RWPE2 (cell line): ENCODE data around the gene KRTAP4-16.

Experiments used
- ATAC-seq: fragments of 200-7000 bp; cut with Tn5 transposase; 3 replicates; pipeline ENCODE4 v1.9.1; 2021; ENCODE audit warnings: low read depth
- DNase-seq: peaks from one replicate; pipeline ENCODE4 v3.0.0-alpha.2; 2020; ENCODE audit warnings: low spot score
- H3K27ac ChIP-seq: fragments of 450-650 bp; 2 replicates; pipeline ENCODE4 v1.5.1; 2017; ENCODE audit warnings: mild to moderate bottlenecking; ENCODE audit not compliant: poor library complexity, severe bottlenecking
- H3K27me3 ChIP-seq: fragments of 250-450 bp; sonication (Bioruptor Pico); 2 replicates; pipeline ENCODE4 v1.5.1; 2021; ENCODE audit warnings: mild to moderate bottlenecking, moderate library complexity; ENCODE audit not compliant: insufficient read depth, poor library complexity, severe bottlenecking
- H3K36me3 ChIP-seq: fragments of 250-450 bp; sonication (Bioruptor Pico); 2 replicates; pipeline ENCODE4 v1.5.1; 2020; ENCODE audit warnings: low read depth, mild to moderate bottlenecking, moderate library complexity
- H3K4me1 ChIP-seq: fragments of 250-450 bp; sonication (Bioruptor Pico); 2 replicates; pipeline ENCODE4 v1.5.1; 2021; ENCODE audit warnings: mild to moderate bottlenecking, moderate library complexity; ENCODE audit not compliant: insufficient read depth, poor library complexity, severe bottlenecking
- H3K4me3 ChIP-seq: fragments of 250-450 bp; sonication (Bioruptor Pico); 2 replicates; pipeline ENCODE4 v1.5.1; 2021; ENCODE audit warnings: mild to moderate bottlenecking, moderate library complexity; ENCODE audit not compliant: severe bottlenecking
- H3K9me3 ChIP-seq: fragments of 250-450 bp; sonication (Bioruptor Pico); 2 replicates; pipeline ENCODE4 v1.5.1; 2021; ENCODE audit warnings: mild to moderate bottlenecking, moderate library complexity; ENCODE audit not compliant: severe bottlenecking
- CTCF ChIP-seq: fragments of 450-650 bp; IDR thresholded peaks from one replicate; pipeline ENCODE4 v1.5.1; 2017; ENCODE audit warnings: mild to moderate bottlenecking, moderate library complexity; ENCODE audit not compliant: poor library complexity, severe bottlenecking

The KRTAP4-16 gene

GRCh38 chr17:41082626-41083025 lies 19.4 kb downstream of the KRTAP4-16 start:
- Histone ChIP-seq H3K4me1 (peaks cover 9% of the 10 kb centered on the region), H3K4me3 (no peak overlapping the region), H3K9me3 (no peaks in the 10 kb centered on the region), H3K27me3 (no peaks in the 10 kb centered on the region), H3K36me3 (no peaks in the 10 kb centered on the region), H3K27ac (peak overlapping the region; percentile 71)
- peak; percentile 70 for ATAC-seq
- no peak for DNase-seq
- no peak for TF ChIP-seq CTCF

GRCh38 chr17:41076788-41077187 lies 25.2 kb downstream of the KRTAP4-16 start:
- no peak for TF ChIP-seq CTCF
- H3K36me3 ChIP-seq = no peaks in the 10 kb centered on the region
- H3K4me1 ChIP-seq = no peaks in the 10 kb centered on the region
- DNase-seq = no peak
- no peaks in the 10 kb centered on the region for H3K9me3 ChIP-seq
- no peaks in the 10 kb centered on the region for H3K27me3 ChIP-seq
- ATAC-seq = no peak
- H3K27ac ChIP-seq = no peak overlapping the region
- H3K4me3 ChIP-seq = no peak overlapping the region

- no peaks in the 10 kb centered on the region for H3K9me3 ChIP-seq
- no peak for DNase-seq
- no peaks in the 10 kb centered on the region for H3K4me1 ChIP-seq
- no peak overlapping the region for H3K4me3 ChIP-seq
- no peaks in the 10 kb centered on the region for H3K27me3 ChIP-seq
- TF ChIP-seq CTCF = no peak
- no peak for ATAC-seq
- no peak overlapping the region for H3K27ac ChIP-seq
- no peaks in the 10 kb centered on the region for H3K36me3 ChIP-seq
Observed at GRCh38 chr17:41073676-41074075, 28.3 kb downstream of the KRTAP4-16 start.

GRCh38 chr17:41071606-41072360 lies 30.2 kb downstream of the KRTAP4-16 start:
- no peaks in the 10 kb centered on the region for H3K9me3 ChIP-seq
- H3K27ac ChIP-seq = no peak overlapping the region
- no peaks in the 10 kb centered on the region for H3K27me3 ChIP-seq
- ATAC-seq (no peak), DNase-seq (no peak)
- no peak overlapping the region for H3K4me3 ChIP-seq
- H3K4me1 ChIP-seq = no peaks in the 10 kb centered on the region
- TF ChIP-seq CTCF = no peak
- no peaks in the 10 kb centered on the region for H3K36me3 ChIP-seq

- no peak for TF ChIP-seq CTCF
- no peaks in the 10 kb centered on the region for H3K36me3 ChIP-seq
Observed at GRCh38 chr17:41069031-41069430, 33.0 kb downstream of the KRTAP4-16 start.

More at GRCh38 chr17:41069031-41069430, 33.0 kb downstream of the KRTAP4-16 start:
- ATAC-seq (no peak), DNase-seq (no peak)
- Histone ChIP-seq H3K4me1 (peaks cover 10% of the 10 kb centered on the region), H3K9me3 (no peaks in the 10 kb centered on the region), H3K27me3 (no peaks in the 10 kb centered on the region), H3K4me3 (no peak overlapping the region), H3K27ac (no peak overlapping the region)
